ENCODE results near the gene KIDINS220. TPM values are rescaled to one million over a fixed set of nuclear protein-coding genes. Genes with fewer than 3 reads are reported as not detected.

The KIDINS220 gene
- total and polyA plus RNA-seq, 9 of the 15 experiments (the other 6 are each of a cell fraction or from before 2014, with no cell fraction given), result 15.2 to 48.0 (median 34.4) TPM

DNA sequence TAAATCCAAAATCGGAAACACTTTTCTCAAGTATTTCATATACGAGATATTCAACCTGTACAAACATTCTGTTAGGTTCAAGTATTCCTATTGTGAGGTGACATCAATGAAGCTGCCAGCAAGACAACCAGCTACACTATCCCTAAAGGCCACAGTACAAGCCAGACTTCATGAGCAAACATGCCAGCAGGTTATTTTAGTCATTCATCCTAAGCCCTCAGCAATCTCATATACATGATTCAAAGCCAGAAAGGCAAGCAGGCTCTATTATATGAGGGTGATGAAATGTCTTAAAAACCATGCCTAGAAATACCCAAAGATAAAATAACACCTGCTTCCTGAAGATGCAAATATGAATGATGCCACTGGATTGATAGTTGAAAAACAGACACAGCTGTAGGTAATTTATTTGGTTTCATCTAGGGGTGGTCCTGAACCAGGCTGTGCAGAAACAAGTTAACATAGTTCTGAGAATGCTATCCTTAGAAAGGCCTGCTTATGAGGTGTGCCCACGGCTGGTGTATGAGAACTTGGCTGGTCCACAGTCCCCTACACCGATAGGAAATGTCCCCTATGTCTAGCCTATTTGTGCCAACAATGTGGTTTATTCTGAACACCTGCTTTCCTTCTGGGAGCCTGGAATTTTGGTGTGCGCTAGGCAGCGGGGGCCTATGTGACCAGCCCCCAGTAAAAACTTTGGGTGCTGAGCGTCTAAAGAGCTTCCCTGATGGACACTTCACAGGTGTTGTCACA is 48.2 kb upstream of the KIDINS220 start:
- ATAC-seq (no peak), FAIRE-seq (no peak), DNase-seq (ENCODE audit: extremely low read depth in 1 of 4, low spot score in 3 of 4) (no peak)
- 91% methylated on average over 7 of the region's 7 CpGs for WGBS (ENCODE audit: insufficient coverage, low coverage, missing lambda C conversion rate)
- H3K27me3 ChIP-seq (ENCODE audit: control insufficient read depth in 2 of 2, insufficient read depth in 2 of 2, low read length in 2 of 2), result no peaks in the 10 kb centered on the region
- no peaks in the 10 kb centered on the region for H3K9me1 ChIP-seq (ENCODE audit: control insufficient read depth, insufficient read depth, low read length)
- CTCF ChIA-PET (ENCODE audit: low intra/inter-chr PET ratio), result no interaction called here
- POLR2A ChIA-PET, result no interaction called here
- no peak overlapping the region for H3K4me2 ChIP-seq (ENCODE audit: insufficient read depth, low read length)
- peaks cover 0 to 2% of the 10 kb centered on the region in 2 experiments; a peak in 1 of 5 replicates for H3K4me1 ChIP-seq (replicated peaks in 1 of 2; ENCODE audit: control insufficient read depth in 2 of 2, insufficient read depth in 2 of 2, low read length in 2 of 2)
- no peaks in the 10 kb centered on the region for H4K20me1 ChIP-seq (replicated peaks; ENCODE audit: control insufficient read depth, insufficient read depth, low read length)
- H3K4me3 ChIP-seq, result no peak overlapping the region
- no peak overlapping the region for H2AFZ ChIP-seq (ENCODE audit: low read depth, low read length)
- H3K9ac ChIP-seq (ENCODE audit: insufficient read depth in 1 of 2, low read depth in 2 of 2, low read length in 2 of 2), result no peak overlapping the region
- H3K27ac ChIP-seq (ENCODE audit: extremely low read depth, low read depth, low read length), result no peak overlapping the region
- peaks cover 7% of the 10 kb centered on the region; the same call in 2 of the 3 replicates for H3K79me2 ChIP-seq (ENCODE audit: control insufficient read depth, insufficient read depth, low read length)
- H3K9me3 ChIP-seq (replicated peaks; ENCODE audit: control insufficient read depth, insufficient read depth, low read depth, low read length), result no peaks in the 10 kb centered on the region
- H3K36me3 ChIP-seq (ENCODE audit: control insufficient read depth, insufficient read depth, low read length), result peaks cover 47% of the 10 kb centered on the region
- intact Hi-C loops (cut with micrococcal nuclease), result no loop called here
- in situ Hi-C loops (cut with MboI), result no loop called here
- BruUV-seq (replicated peaks), result no TSS peak
- TF ChIP-seq NCOA4 (IDR thresholded peaks at IDR 0.05; ENCODE audit: partially characterized antibody) (no peak), ETV5 (CRISPR knock-in tag; IDR thresholded peaks at IDR 0.05; ENCODE audit: low read depth) (no peak), FOXP4 (CRISPR knock-in tag; IDR thresholded peaks at IDR 0.05; ENCODE audit: borderline replicate concordance) (no peak), BRCA1 (IDR thresholded peaks at IDR 0.05) (no peak), BRCA1 (CRISPR knock-in tag; IDR thresholded peaks at IDR 0.05) (no peak), CBX8 (IDR thresholded peaks at IDR 0.05; ENCODE audit: borderline replicate concordance, extremely low read depth, low read depth, low read length, poor library complexity, severe bottlenecking) (no peak), ZNF232 (CRISPR knock-in tag; IDR thresholded peaks at IDR 0.05) (no peak), PRDM10 (IDR thresholded peaks at IDR 0.05; ENCODE audit: partially characterized antibody) (no peak)

Data from K562 (cell line).